Uterus (tissue), 2 donors: ENCODE measurements around the gene NLE1.

Experiments
- CTCF ChIP-seq, 4 experiments: fragments of 200-600 bp in 2 of 4; fragments of 450-650 bp in 2 of 4; sonication (generic) in 2 of 4; IDR thresholded peaks; one replicate each; pipeline ENCODE4 v1.5.1; 2016 to 2019; ENCODE audit warnings: antibody characterized with exemption in 4 of 4, mild to moderate bottlenecking in 2 of 4, moderate library complexity in 1 of 4
- POLR2A ChIP-seq, 2 donors: fragments of 450-650 bp; IDR thresholded peaks; one replicate each; pipeline ENCODE4 v1.6.1; 2016; ENCODE audit warnings: antibody characterized with exemption in 2 of 2, mild to moderate bottlenecking in 1 of 2, moderate library complexity in 1 of 2

GRCh38 chr17:35146214-35146833 lies 4.2 kb upstream of the NLE1 start:
- TF ChIP-seq CTCF (IDR thresholded peaks at IDR 0.05) (no peak), POLR2A (IDR thresholded peaks at IDR 0.05) (no peak)
